DOHH2 (cell line): ENCODE measurements around the gene HNRNPH2.

Source experiments
- H3F3A ChIP-seq: fragments of 200-600 bp; sonication (generic), shearing (Covaris generic); 2 replicates; pipeline ENCODE4 v1.6.0; 2016; ENCODE audit warnings: antibody characterized with exemption, mild to moderate bottlenecking; ENCODE audit not compliant: control insufficient read depth, insufficient read depth
- H3K27ac ChIP-seq: fragments of 200-600 bp; sonication (generic); 2 replicates; pipeline ENCODE4 v1.5.1; 2014; ENCODE audit warnings: low read depth, mild to moderate bottlenecking, low read length, moderate library complexity
- H3K27me3 ChIP-seq: fragments of 200-600 bp; sonication (generic); 2 replicates; pipeline ENCODE4 v1.6.1; 2014; ENCODE audit warnings: mild to moderate bottlenecking, low read length, mixed read lengths; ENCODE audit not compliant: control insufficient read depth
- H3K36me3 ChIP-seq: fragments of 200-600 bp; sonication (generic); 2 replicates; pipeline ENCODE4 v1.6.1; 2014; ENCODE audit warnings: mild to moderate bottlenecking, low read length, moderate library complexity, mixed read lengths; ENCODE audit not compliant: control insufficient read depth
- H3K4me1 ChIP-seq: fragments of 200-600 bp; sonication (generic); 2 replicates; pipeline ENCODE4 v1.6.1; 2014; ENCODE audit warnings: mild to moderate bottlenecking, low read length, mixed read lengths; ENCODE audit not compliant: control insufficient read depth
- H3K4me2 ChIP-seq: fragments of 200-600 bp; sonication (generic); 2 replicates; pipeline ENCODE4 v1.6.0; 2014; ENCODE audit warnings: mild to moderate bottlenecking, low read length, moderate library complexity
- H3K4me3 ChIP-seq: fragments of 200-600 bp; sonication (generic); 2 replicates; pipeline ENCODE4 v1.5.1; 2014; ENCODE audit warnings: mild to moderate bottlenecking, low read length, mixed read lengths
- H3K79me2 ChIP-seq: fragments of 200-600 bp; sonication (generic); 2 replicates; pipeline ENCODE4 v1.6.1; 2014; ENCODE audit warnings: mild to moderate bottlenecking, low read length, mixed read lengths; ENCODE audit not compliant: control insufficient read depth
- H3K9me2 ChIP-seq: fragments of 200-600 bp; sonication (generic); replicated peaks from 2 replicates; pipeline ENCODE4 v1.6.1; 2014; ENCODE audit warnings: mild to moderate bottlenecking, low read length, mixed read lengths; ENCODE audit not compliant: control insufficient read depth
- H3K9me3 ChIP-seq: fragments of 200-600 bp; sonication (generic); 2 replicates; pipeline ENCODE4 v1.6.1; 2014; ENCODE audit warnings: antibody characterized with exemption, low read length, mixed read lengths; ENCODE audit not compliant: control insufficient read depth, insufficient read depth
- H4K20me1 ChIP-seq: fragments of 200-600 bp; sonication (generic); 2 replicates; pipeline ENCODE4 v1.6.0; 2014; ENCODE audit warnings: low read depth, mild to moderate bottlenecking, antibody characterized with exemption, low read length, moderate library complexity; ENCODE audit not compliant: control insufficient read depth, insufficient read depth
- EZH2phosphoT487 ChIP-seq: fragments of 200-600 bp; sonication (generic); IDR thresholded peaks from 2 replicates; pipeline ENCODE4 v1.6.1; 2017; ENCODE audit warnings: borderline replicate concordance, mild to moderate bottlenecking, antibody characterized with exemption, low read length, moderate library complexity, mixed read lengths
- TF ChIP-seq, protein P1 (sequence below): fragments of 200-600 bp; sonication (generic); IDR thresholded peaks from one replicate; pipeline ENCODE4 v1.5.1; 2014; ENCODE audit warnings: antibody characterized with exemption, mild to moderate bottlenecking, low read depth, low read length; ENCODE audit not compliant: poor library complexity, severe bottlenecking

HNRNPH2 gene

DNA sequence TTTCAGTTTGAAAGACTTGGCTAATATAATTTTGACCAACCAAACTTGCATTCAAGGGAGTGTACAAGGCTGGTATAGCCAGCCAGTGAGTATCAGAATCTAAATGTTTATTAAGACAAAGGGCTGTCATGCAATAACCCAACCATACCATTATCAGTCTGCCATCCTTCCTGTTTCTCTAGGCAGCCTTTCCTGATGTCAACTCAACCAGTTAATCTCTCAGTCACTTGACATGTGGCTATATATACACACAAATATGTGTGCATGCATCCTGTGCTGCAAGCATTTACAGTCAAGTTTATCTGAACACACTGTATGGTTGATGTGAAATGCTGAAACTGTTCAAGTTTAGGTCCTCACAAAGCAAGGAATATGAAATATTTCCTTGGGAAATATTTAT, 39.2 kb upstream of the HNRNPH2 start:
- no peak for TF ChIP-seq EZH2phosphoT487
- TF ChIP-seq, protein P1, sequence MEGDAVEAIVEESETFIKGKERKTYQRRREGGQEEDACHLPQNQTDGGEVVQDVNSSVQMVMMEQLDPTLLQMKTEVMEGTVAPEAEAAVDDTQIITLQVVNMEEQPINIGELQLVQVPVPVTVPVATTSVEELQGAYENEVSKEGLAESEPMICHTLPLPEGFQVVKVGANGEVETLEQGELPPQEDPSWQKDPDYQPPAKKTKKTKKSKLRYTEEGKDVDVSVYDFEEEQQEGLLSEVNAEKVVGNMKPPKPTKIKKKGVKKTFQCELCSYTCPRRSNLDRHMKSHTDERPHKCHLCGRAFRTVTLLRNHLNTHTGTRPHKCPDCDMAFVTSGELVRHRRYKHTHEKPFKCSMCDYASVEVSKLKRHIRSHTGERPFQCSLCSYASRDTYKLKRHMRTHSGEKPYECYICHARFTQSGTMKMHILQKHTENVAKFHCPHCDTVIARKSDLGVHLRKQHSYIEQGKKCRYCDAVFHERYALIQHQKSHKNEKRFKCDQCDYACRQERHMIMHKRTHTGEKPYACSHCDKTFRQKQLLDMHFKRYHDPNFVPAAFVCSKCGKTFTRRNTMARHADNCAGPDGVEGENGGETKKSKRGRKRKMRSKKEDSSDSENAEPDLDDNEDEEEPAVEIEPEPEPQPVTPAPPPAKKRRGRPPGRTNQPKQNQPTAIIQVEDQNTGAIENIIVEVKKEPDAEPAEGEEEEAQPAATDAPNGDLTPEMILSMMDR, result no peak
- H3K27me3 ChIP-seq, result no peaks in the 10 kb centered on the region
- peaks cover 12% of the 10 kb centered on the region for H3K79me2 ChIP-seq
- H3K27ac ChIP-seq, result peak overlapping the region; percentile 75
- H3K9me3 ChIP-seq, result no peaks in the 10 kb centered on the region
- no peaks in the 10 kb centered on the region for H4K20me1 ChIP-seq
- peaks cover 19% of the 10 kb centered on the region for H3F3A ChIP-seq
- H3K9me2 ChIP-seq, result no peaks in the 10 kb centered on the region
- peaks cover 63% of the 10 kb centered on the region for H3K36me3 ChIP-seq
- peaks cover 57% of the 10 kb centered on the region for H3K4me1 ChIP-seq
- peak overlapping the region; percentile 77 for H3K4me2 ChIP-seq
- H3K4me3 ChIP-seq, result peak overlapping the region; percentile 56

DNA sequence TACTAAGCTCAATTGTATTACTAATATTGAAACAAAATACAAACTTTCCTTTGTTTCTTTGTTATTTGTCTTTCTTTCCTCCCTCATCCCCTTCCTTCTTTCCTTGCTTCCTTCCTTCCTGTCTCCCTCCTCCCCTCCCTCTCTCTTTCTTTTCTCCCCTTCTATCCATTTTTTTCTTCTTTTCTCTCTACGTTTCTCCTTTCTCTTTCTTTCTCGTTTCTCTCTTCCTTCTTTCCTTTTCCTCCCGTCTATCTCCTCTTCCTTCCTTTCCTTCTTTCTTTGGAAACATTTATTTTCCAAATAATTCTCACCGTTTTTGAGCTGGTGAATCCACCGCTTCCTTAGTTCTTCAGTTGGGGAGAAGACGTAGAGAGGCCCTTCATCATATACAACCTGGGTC, 38.3 kb upstream of the HNRNPH2 start:
- H3K27ac ChIP-seq, result peak overlapping the region; percentile 75

DNA sequence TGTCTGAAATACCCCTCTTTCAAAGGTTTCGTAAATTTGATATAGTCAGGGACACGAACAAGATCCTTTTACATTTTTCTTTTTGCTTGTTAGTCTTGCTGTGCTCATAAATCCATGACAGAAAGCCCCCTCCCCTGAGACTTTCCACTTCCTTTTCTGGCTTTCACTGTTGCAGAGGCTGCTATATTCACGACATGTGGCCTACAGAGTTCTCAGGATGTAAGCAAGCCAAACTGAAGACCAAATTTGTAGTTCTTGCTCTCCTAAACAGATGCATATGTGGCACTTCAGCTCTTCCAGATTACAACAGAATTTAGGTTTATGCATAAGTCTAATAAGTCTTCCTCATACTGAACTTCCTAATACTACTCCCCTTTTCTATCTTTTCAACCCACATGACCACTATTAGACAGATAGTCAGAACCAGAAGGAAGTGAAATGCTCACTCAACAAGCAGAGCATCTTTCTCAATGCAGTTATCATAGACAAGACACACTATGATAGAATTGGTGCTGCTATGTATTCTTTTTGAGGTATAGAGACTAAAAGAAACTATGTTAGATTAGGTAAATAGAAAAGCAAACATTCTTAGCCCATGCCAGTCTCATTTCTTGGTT, 37.0 kb upstream of the HNRNPH2 start:
- Histone ChIP-seq H3F3A (peaks cover 19% of the 10 kb centered on the region), H3K9me3 (no peaks in the 10 kb centered on the region), H3K4me2 (peak overlapping the region; percentile 77), H3K36me3 (peaks cover 74% of the 10 kb centered on the region), H3K9me2 (no peaks in the 10 kb centered on the region), H3K27ac (peak overlapping the region; percentile 75), H3K4me3 (peak overlapping the region; percentile 50), H3K4me1 (peaks cover 74% of the 10 kb centered on the region), H4K20me1 (no peaks in the 10 kb centered on the region), H3K79me2 (peaks cover 28% of the 10 kb centered on the region), H3K27me3 (no peaks in the 10 kb centered on the region)
- TF ChIP-seq, protein P1, result no peak
- TF ChIP-seq EZH2phosphoT487, result no peak

More for the DNA sequence above, 38.3 kb upstream of the HNRNPH2 start:
- Histone ChIP-seq H3K36me3 (peaks cover 70% of the 10 kb centered on the region), H3F3A (peaks cover 19% of the 10 kb centered on the region), H3K4me1 (peaks cover 63% of the 10 kb centered on the region), H3K27me3 (no peaks in the 10 kb centered on the region), H3K9me3 (no peaks in the 10 kb centered on the region), H4K20me1 (no peaks in the 10 kb centered on the region), H3K9me2 (no peaks in the 10 kb centered on the region), H3K4me3 (peak overlapping the region; percentile 8; the same call in 1 of the 2 replicates), H3K79me2 (peaks cover 16% of the 10 kb centered on the region), H3K4me2 (peak overlapping the region; percentile 77)
- no peak for TF ChIP-seq EZH2phosphoT487
- TF ChIP-seq, protein P1, result no peak
